ENCODE data around the gene DAPK2. TPM values are rescaled to one million over a fixed set of nuclear protein-coding genes. Genes with fewer than 3 reads are reported as not detected.

DAPK2 gene
- total RNA-seq, 1 experiment from 2014 or later, result 2.3 TPM

DNA sequence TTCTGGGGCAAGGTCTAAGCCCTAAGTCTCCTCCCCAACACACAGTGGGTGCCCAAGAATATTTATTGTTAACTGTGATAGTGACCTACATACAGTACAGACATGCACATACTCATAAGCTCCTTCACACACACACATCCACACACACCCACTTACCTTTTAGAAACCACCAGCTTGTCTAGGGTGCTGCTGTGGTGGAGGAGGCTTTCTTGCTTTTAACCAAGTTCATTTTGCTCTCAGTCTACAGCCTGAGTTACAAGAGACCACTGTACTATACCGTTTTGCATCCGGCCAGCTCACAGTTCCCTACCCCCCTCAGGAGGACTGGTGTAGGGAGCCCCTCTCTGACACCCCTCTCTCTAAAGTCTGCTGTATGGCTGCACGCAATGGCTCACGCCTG lies 16.7 kb downstream of the DAPK2 start (continued):
- no peak for TF ChIP-seq RORB (CRISPR knock-in tag; IDR thresholded peaks at IDR 0.05)

DNA sequence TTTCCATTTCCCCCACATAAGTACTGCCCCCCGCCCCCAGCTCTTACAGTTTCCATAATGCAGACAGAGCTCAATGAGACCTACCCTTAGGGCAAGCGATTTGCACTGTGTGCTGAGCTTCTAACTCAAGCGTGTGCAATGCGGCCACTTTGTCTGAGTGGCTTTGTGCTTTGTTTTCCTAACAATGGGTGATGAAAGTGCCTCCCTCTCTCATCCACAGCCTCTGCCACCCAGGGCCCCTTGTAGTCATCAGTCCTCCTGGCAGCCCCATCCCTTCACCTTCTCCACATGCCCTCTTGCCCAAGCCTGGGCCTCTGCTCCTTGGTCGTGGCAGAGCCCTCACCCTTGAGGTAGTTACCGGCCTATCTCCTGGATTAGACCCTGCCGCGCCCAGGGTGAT lies 17.2 kb downstream of the DAPK2 start:
- Mint-ChIP-seq H3K9me3 (peaks cover 3% of the 10 kb centered on the region; the same call in 1 of the 2 replicates), H3K4me1 (peaks cover 6% of the 10 kb centered on the region), H3K4me3 (no peak overlapping the region), H3K27ac (no peak overlapping the region), H3K27me3 (ENCODE audit: low read depth) (no peaks in the 10 kb centered on the region), H3K36me3 (no peaks in the 10 kb centered on the region)
- no peak; the same call in 1 of the 2 replicates for ATAC-seq
- ChIA-PET POLR2A (no interaction called here), CTCF (interaction anchor here (1.0 to 1.6 kb wide), 2 partner anchors 40 to 84 kb away, joined by 4 to 6 read pairs; no protein-coding TSS in a partner anchor)
- TF ChIP-seq, protein P1, sequence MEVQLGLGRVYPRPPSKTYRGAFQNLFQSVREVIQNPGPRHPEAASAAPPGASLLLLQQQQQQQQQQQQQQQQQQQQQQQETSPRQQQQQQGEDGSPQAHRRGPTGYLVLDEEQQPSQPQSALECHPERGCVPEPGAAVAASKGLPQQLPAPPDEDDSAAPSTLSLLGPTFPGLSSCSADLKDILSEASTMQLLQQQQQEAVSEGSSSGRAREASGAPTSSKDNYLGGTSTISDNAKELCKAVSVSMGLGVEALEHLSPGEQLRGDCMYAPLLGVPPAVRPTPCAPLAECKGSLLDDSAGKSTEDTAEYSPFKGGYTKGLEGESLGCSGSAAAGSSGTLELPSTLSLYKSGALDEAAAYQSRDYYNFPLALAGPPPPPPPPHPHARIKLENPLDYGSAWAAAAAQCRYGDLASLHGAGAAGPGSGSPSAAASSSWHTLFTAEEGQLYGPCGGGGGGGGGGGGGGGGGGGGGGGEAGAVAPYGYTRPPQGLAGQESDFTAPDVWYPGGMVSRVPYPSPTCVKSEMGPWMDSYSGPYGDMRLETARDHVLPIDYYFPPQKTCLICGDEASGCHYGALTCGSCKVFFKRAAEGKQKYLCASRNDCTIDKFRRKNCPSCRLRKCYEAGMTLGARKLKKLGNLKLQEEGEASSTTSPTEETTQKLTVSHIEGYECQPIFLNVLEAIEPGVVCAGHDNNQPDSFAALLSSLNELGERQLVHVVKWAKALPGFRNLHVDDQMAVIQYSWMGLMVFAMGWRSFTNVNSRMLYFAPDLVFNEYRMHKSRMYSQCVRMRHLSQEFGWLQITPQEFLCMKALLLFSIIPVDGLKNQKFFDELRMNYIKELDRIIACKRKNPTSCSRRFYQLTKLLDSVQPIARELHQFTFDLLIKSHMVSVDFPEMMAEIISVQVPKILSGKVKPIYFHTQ (CRISPR knock-in tag; IDR thresholded peaks at IDR 0.05), result no peak
- TF ChIP-seq, protein P2, sequence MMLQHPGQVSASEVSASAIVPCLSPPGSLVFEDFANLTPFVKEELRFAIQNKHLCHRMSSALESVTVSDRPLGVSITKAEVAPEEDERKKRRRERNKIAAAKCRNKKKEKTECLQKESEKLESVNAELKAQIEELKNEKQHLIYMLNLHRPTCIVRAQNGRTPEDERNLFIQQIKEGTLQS (CRISPR knock-in tag; conservative IDR thresholded peaks at IDR 0.05), result no peak
- TF ChIP-seq, protein P3, sequence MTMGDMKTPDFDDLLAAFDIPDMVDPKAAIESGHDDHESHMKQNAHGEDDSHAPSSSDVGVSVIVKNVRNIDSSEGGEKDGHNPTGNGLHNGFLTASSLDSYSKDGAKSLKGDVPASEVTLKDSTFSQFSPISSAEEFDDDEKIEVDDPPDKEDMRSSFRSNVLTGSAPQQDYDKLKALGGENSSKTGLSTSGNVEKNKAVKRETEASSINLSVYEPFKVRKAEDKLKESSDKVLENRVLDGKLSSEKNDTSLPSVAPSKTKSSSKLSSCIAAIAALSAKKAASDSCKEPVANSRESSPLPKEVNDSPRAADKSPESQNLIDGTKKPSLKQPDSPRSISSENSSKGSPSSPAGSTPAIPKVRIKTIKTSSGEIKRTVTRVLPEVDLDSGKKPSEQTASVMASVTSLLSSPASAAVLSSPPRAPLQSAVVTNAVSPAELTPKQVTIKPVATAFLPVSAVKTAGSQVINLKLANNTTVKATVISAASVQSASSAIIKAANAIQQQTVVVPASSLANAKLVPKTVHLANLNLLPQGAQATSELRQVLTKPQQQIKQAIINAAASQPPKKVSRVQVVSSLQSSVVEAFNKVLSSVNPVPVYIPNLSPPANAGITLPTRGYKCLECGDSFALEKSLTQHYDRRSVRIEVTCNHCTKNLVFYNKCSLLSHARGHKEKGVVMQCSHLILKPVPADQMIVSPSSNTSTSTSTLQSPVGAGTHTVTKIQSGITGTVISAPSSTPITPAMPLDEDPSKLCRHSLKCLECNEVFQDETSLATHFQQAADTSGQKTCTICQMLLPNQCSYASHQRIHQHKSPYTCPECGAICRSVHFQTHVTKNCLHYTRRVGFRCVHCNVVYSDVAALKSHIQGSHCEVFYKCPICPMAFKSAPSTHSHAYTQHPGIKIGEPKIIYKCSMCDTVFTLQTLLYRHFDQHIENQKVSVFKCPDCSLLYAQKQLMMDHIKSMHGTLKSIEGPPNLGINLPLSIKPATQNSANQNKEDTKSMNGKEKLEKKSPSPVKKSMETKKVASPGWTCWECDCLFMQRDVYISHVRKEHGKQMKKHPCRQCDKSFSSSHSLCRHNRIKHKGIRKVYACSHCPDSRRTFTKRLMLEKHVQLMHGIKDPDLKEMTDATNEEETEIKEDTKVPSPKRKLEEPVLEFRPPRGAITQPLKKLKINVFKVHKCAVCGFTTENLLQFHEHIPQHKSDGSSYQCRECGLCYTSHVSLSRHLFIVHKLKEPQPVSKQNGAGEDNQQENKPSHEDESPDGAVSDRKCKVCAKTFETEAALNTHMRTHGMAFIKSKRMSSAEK (CRISPR knock-in tag; IDR thresholded peaks at IDR 0.05; ENCODE audit: borderline replicate concordance), result no peak
- TF ChIP-seq EMX1 (CRISPR knock-in tag; IDR thresholded peaks at IDR 0.05), result no peak
- no peak for DNase-seq (ENCODE audit: low spot score)

DNA sequence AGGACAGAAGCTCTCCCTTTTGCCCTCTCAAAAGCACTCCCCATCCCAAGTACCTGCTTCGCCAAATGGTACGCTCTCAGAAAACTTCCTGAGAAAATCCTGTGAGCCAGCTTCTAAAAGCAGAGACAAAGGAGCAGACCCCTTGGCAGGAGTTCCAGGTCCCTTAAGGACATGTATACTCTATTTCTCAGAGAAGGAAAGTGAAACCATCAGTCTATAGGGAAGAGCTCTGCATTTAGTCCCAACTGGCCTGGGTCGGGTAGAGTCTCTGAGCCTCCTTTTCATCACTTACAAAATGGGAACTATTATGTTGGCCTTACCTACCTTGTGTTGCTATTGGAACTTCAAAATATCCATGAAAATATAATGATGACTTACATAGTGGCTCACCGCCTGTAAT lies 19.7 kb downstream of the DAPK2 start:
- Mint-ChIP-seq H3K9me3 (peaks cover 3% of the 10 kb centered on the region; the same call in 1 of the 2 replicates), H3K4me1 (peaks cover 16% of the 10 kb centered on the region)
- TF ChIP-seq, protein P3 (CRISPR knock-in tag; IDR thresholded peaks at IDR 0.05; ENCODE audit: borderline replicate concordance), result no peak
- TF ChIP-seq, protein P4, sequence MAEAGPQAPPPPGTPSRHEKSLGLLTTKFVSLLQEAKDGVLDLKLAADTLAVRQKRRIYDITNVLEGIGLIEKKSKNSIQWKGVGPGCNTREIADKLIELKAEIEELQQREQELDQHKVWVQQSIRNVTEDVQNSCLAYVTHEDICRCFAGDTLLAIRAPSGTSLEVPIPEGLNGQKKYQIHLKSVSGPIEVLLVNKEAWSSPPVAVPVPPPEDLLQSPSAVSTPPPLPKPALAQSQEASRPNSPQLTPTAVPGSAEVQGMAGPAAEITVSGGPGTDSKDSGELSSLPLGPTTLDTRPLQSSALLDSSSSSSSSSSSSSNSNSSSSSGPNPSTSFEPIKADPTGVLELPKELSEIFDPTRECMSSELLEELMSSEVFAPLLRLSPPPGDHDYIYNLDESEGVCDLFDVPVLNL (CRISPR knock-in tag; IDR thresholded peaks at IDR 0.05; ENCODE audit: borderline replicate concordance, low read depth), result no peak
- no peak for TF ChIP-seq MXD4 (CRISPR knock-in tag; IDR thresholded peaks at IDR 0.05; ENCODE audit: borderline replicate concordance)
- no peak for TF ChIP-seq RORB (CRISPR knock-in tag; IDR thresholded peaks at IDR 0.05)
- TF ChIP-seq, protein P5, sequence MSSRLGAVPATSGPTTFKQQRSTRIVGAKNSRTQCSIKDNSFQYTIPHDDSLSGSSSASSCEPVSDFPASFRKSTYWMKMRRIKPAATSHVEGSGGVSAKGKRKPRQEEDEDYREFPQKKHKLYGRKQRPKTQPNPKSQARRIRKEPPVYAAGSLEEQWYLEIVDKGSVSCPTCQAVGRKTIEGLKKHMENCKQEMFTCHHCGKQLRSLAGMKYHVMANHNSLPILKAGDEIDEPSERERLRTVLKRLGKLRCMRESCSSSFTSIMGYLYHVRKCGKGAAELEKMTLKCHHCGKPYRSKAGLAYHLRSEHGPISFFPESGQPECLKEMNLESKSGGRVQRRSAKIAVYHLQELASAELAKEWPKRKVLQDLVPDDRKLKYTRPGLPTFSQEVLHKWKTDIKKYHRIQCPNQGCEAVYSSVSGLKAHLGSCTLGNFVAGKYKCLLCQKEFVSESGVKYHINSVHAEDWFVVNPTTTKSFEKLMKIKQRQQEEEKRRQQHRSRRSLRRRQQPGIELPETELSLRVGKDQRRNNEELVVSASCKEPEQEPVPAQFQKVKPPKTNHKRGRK (CRISPR knock-in tag; IDR thresholded peaks at IDR 0.05; ENCODE audit: borderline replicate concordance), result no peak
- no peak for TF ChIP-seq HMGA2 (CRISPR knock-in tag; IDR thresholded peaks at IDR 0.05)
- TF ChIP-seq IRF2 (CRISPR knock-in tag; IDR thresholded peaks at IDR 0.05; ENCODE audit: borderline replicate concordance, low read depth), result no peak
- TF ChIP-seq, protein P6, sequence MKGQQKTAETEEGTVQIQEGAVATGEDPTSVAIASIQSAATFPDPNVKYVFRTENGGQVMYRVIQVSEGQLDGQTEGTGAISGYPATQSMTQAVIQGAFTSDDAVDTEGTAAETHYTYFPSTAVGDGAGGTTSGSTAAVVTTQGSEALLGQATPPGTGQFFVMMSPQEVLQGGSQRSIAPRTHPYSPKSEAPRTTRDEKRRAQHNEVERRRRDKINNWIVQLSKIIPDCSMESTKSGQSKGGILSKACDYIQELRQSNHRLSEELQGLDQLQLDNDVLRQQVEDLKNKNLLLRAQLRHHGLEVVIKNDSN (CRISPR knock-in tag; IDR thresholded peaks at IDR 0.05), result no peak
- no peak for TF ChIP-seq ZNF416 (CRISPR knock-in tag; IDR thresholded peaks at IDR 0.05)
- TF ChIP-seq, protein P2 (CRISPR knock-in tag; conservative IDR thresholded peaks at IDR 0.05), result no peak

More for the DNA sequence above, 19.7 kb downstream of the DAPK2 start:
- no peak for DNase-seq (ENCODE audit: low spot score)
- H3K27ac Mint-ChIP-seq, result no peak overlapping the region
- no peak overlapping the region for H3K4me3 Mint-ChIP-seq
- ChIA-PET POLR2A (no interaction called here), CTCF (interaction anchor here (0.5 to 3.4 kb wide), 5 partner anchors 19 to 814 kb away, joined by 3 to 22 read pairs (median 12); partner anchors contain the start of gene DAPK2)
- H3K36me3 Mint-ChIP-seq, result no peaks in the 10 kb centered on the region
- ATAC-seq, result no peak
- no peaks in the 10 kb centered on the region for H3K27me3 Mint-ChIP-seq (ENCODE audit: low read depth)

All from WTC11 (cell line).